ENCODE results near the gene CD3G. TPM values are rescaled to one million over a fixed set of nuclear protein-coding genes. Genes with fewer than 3 reads are reported as not detected.

CD3G gene
- total and polyA plus RNA-seq, 2 experiments from 2014 or later = not detected

DNA sequence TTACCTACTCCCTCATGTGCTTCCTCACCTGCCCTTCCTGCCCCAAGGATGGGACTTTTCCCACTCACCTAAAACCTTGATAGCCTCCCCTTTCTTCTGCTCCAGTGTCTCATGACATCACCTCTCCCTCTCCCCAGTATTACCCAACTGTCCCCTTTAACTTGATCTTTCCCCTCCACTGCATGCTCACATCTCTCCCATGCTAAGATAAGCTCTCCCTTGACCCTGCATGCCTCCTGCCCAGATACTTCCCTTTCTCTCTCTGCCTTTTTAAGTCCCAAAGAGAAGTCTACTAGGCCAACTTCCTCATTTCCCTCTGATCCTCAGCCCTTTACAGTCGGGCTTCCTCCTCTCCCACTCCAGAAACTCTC lies 24.8 kb upstream of the CD3G start:
- DNase-seq = no peak
- in situ Hi-C loops (cut with MboI) = no loop called here
- Histone ChIP-seq H3K4me1 (ENCODE audit: insufficient read depth) (no peaks in the 10 kb centered on the region), H3K9ac (no peak overlapping the region), H3K4me3 (no peak overlapping the region), H3K9me3 (ENCODE audit: low read depth) (no peaks in the 10 kb centered on the region), H3F3A (ENCODE audit: insufficient read depth) (no peaks in the 10 kb centered on the region), H3K36me3 (ENCODE audit: low read depth) (no peaks in the 10 kb centered on the region), H3K27me3 (replicated peaks; ENCODE audit: insufficient read depth) (peaks cover 4% of the 10 kb centered on the region; the same call in 1 of the 2 replicates), H3K27ac (no peak overlapping the region), H4K20me1 (ENCODE audit: insufficient read depth) (no peaks in the 10 kb centered on the region), H2AFZ (no peak overlapping the region), H3K9me2 (ENCODE audit: insufficient read depth) (no peaks in the 10 kb centered on the region), H3K4me2 (ENCODE audit: unreplicated experiment) (no peak overlapping the region), H3K79me2 (ENCODE audit: insufficient read depth) (no peaks in the 10 kb centered on the region)
- no peak for TF ChIP-seq EZH2 (IDR thresholded peaks at IDR 0.05; ENCODE audit: insufficient read depth, poor library complexity, severe bottlenecking)
- no peak for TF ChIP-seq EZH2phosphoT487 (IDR thresholded peaks at IDR 0.05; ENCODE audit: insufficient read depth, low read depth)
- 53 to 56% methylated on average over 1 of the region's 1 CpG for WGBS, 2 experiments (ENCODE audit: low coverage in 1 of 2, low lambda C conversion rate in 2 of 2, missing lambda C conversion rate in 2 of 2)

DNA sequence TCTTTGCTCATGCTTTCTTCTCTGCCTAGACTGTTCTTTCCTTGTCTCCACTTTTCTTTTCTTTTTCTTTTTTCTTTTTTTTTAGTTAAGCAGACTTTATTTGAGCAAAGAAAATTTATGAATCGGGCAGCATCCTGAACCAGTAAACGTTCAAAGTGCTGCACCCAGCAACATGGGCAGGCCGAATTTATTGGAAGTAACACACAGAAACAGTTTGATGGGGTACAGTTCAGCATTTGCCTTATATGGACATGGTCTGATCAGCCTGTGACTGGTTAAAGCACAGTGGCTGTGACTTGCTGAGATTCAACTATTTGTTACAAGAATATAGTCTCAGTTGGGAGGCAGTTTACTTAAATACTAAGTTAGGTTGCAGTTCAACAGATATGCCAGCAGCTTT lies 23.6 kb upstream of the CD3G start:
- H3K27ac ChIP-seq = no peak overlapping the region
- H3K79me2 ChIP-seq (ENCODE audit: insufficient read depth) = no peaks in the 10 kb centered on the region
- H3K9me2 ChIP-seq (ENCODE audit: insufficient read depth) = no peaks in the 10 kb centered on the region
- no peaks in the 10 kb centered on the region for H3K9me3 ChIP-seq (ENCODE audit: low read depth)
- H2AFZ ChIP-seq = no peak overlapping the region
- H3K9ac ChIP-seq = no peak overlapping the region
- H4K20me1 ChIP-seq (ENCODE audit: insufficient read depth) = no peaks in the 10 kb centered on the region
- in situ Hi-C loops (cut with MboI) = no loop called here
- no peak for TF ChIP-seq EZH2 (IDR thresholded peaks at IDR 0.05; ENCODE audit: insufficient read depth, poor library complexity, severe bottlenecking)
- no peak for TF ChIP-seq EZH2phosphoT487 (IDR thresholded peaks at IDR 0.05; ENCODE audit: insufficient read depth, low read depth)
- H3K4me2 ChIP-seq (ENCODE audit: unreplicated experiment) = no peak overlapping the region
- no peaks in the 10 kb centered on the region; the same call in 1 of the 2 replicates for H3K27me3 ChIP-seq (replicated peaks; ENCODE audit: insufficient read depth)
- no peaks in the 10 kb centered on the region for H3K4me1 ChIP-seq (ENCODE audit: insufficient read depth)
- H3K4me3 ChIP-seq = no peak overlapping the region
- no peaks in the 10 kb centered on the region for H3K36me3 ChIP-seq (ENCODE audit: low read depth)
- DNase-seq = no peak
- WGBS, 2 experiments (ENCODE audit: low coverage in 1 of 2, low lambda C conversion rate in 2 of 2, missing lambda C conversion rate in 2 of 2) = 58 to 66% methylated on average over 3 of the region's 3 CpGs
- no peaks in the 10 kb centered on the region for H3F3A ChIP-seq (ENCODE audit: insufficient read depth)

DNA sequence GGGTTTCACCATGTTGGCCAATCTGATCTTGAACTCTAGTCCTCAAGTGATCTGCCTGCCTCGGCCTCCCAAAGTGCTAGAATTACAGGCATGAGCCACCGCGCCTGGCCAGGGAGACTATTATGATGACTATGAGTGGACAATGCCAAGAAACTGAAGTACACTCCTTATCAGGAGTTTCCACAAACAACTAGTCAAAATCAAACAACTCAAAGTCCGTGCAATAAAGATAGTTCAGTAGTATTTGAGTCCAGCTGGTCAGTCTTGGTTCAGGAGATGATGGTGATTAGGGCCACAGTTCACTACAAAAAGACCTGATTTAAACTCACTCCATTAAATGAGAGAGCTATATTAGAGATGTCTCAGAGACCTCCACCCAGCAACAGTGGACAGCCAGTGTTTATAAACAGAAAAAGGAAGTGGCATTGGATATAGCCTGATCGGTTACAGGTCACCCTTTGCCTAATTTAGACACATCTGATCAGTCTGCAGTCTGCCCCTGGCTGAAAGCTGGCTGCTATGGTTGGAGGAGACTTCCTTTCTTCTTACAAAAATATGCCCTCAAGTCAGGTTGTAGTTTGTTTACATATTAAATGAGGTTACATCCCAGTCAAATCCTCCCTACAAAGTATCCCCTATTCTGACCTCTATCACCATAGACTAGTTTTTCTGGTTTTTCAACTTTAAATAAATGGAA lies 22.6 kb upstream of the CD3G start:
- Histone ChIP-seq H3K9ac (no peak overlapping the region), H2AFZ (no peak overlapping the region), H3K4me3 (no peak overlapping the region), H3K27me3 (replicated peaks; ENCODE audit: insufficient read depth) (no peaks in the 10 kb centered on the region; the same call in 1 of the 2 replicates), H3K36me3 (ENCODE audit: low read depth) (no peaks in the 10 kb centered on the region), H3F3A (ENCODE audit: insufficient read depth) (no peaks in the 10 kb centered on the region), H3K9me3 (ENCODE audit: low read depth) (no peaks in the 10 kb centered on the region), H3K4me2 (ENCODE audit: unreplicated experiment) (no peak overlapping the region), H4K20me1 (ENCODE audit: insufficient read depth) (no peaks in the 10 kb centered on the region), H3K79me2 (ENCODE audit: insufficient read depth) (no peaks in the 10 kb centered on the region), H3K4me1 (ENCODE audit: insufficient read depth) (no peaks in the 10 kb centered on the region), H3K9me2 (ENCODE audit: insufficient read depth) (no peaks in the 10 kb centered on the region), H3K27ac (no peak overlapping the region)
- 19 to 21% methylated on average over 5 of the region's 5 CpGs for WGBS, 2 experiments (ENCODE audit: low coverage in 1 of 2, low lambda C conversion rate in 2 of 2, missing lambda C conversion rate in 2 of 2)
- DNase-seq = no peak
- in situ Hi-C loops (cut with MboI) = no loop called here
- TF ChIP-seq EZH2 (IDR thresholded peaks at IDR 0.05; ENCODE audit: insufficient read depth, poor library complexity, severe bottlenecking) (no peak), EZH2phosphoT487 (IDR thresholded peaks at IDR 0.05; ENCODE audit: insufficient read depth, low read depth) (no peak)

DNA sequence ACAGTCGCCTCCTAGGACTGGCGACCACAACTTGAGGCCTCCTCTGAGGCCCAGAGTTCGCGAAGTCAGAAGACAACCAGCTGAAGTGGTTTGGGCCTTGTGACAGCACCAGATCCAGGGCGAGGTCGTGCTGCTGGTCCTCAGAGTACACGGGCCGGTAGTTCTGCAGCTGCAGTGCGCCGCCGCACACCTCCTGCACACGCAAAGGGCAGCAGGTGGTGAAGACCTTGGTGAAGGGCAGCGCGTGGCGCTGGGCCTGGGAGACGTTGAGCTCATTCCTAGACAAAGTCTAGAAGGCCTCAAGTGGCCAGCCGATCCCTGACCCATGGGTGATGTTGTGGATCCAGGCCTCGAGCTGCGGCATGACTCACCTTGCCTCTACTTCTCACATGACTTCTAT lies 21.4 kb upstream of the CD3G start:
- H3K4me3 ChIP-seq = no peak overlapping the region
- no peak overlapping the region for H2AFZ ChIP-seq
- no peaks in the 10 kb centered on the region for H3K9me3 ChIP-seq (ENCODE audit: low read depth)
- H3K4me1 ChIP-seq (ENCODE audit: insufficient read depth) = no peaks in the 10 kb centered on the region
- no peaks in the 10 kb centered on the region; the same call in 1 of the 2 replicates for H3K27me3 ChIP-seq (replicated peaks; ENCODE audit: insufficient read depth)
- WGBS, 2 experiments (ENCODE audit: low coverage in 1 of 2, low lambda C conversion rate in 2 of 2, missing lambda C conversion rate in 2 of 2) = 80 to 88% methylated on average over 12 to 19 of the region's 19 CpGs
- DNase-seq = no peak
- H3K9me2 ChIP-seq (ENCODE audit: insufficient read depth) = no peaks in the 10 kb centered on the region
- H3K9ac ChIP-seq = no peak overlapping the region
- no peaks in the 10 kb centered on the region for H4K20me1 ChIP-seq (ENCODE audit: insufficient read depth)
- no peak overlapping the region for H3K27ac ChIP-seq
- no peaks in the 10 kb centered on the region for H3K36me3 ChIP-seq (ENCODE audit: low read depth)
- no peaks in the 10 kb centered on the region for H3K79me2 ChIP-seq (ENCODE audit: insufficient read depth)
- no peak for TF ChIP-seq EZH2phosphoT487 (IDR thresholded peaks at IDR 0.05; ENCODE audit: insufficient read depth, low read depth)
- no peak for TF ChIP-seq EZH2 (IDR thresholded peaks at IDR 0.05; ENCODE audit: insufficient read depth, poor library complexity, severe bottlenecking)
- in situ Hi-C loops (cut with MboI) = no loop called here
- H3K4me2 ChIP-seq (ENCODE audit: unreplicated experiment) = no peak overlapping the region
- no peaks in the 10 kb centered on the region for H3F3A ChIP-seq (ENCODE audit: insufficient read depth)

Data from GM23248 (cell line).